ENCODE data around the gene MCCC1.

- TF ChIP-seq POLR2A (IDR thresholded peaks at IDR 0.05; ENCODE audit: low read length), result no peak
- TF ChIP-seq GATA1 (IDR thresholded peaks at IDR 0.05; ENCODE audit: low read depth, low read length), result no peak
These were observed 115.4 kb downstream of the MCCC1 start for GRCh38 chr3:182983876-182984275.
